Natural killer cell treated with Interleukin-12 subunit alpha and Interleukin-12 subunit beta and Interleukin-15 and Interleukin-18, amount 100 ng/mL, for 72 hours (primary cell): ENCODE results near the gene MAGI1. TPM values are rescaled to one million over a fixed set of nuclear protein-coding genes. Genes with fewer than 3 reads are reported as not detected.

Experiments
- ATAC-seq, 2 donors: fragments of 150-1000 bp; cut with Tn5 transposase in 1 of 2; sonication (Bioruptor Pico), chemical (Tn5 transposase) in 1 of 2; 2 replicates each; pipeline ENCODE4 v1.10.0; 2021
- DNase-seq: peaks from one replicate; pipeline ENCODE4 v3.0.0; 2022; ENCODE audit warnings: low spot score
- H3K27ac Mint-ChIP-seq, 2 donors: 1 replicate in 1 of 2; 2 replicates in 1 of 2; pipeline ENCODE4 v1.8.0; 2022; ENCODE audit warnings: mixed read lengths in 2 of 2, mild to moderate bottlenecking in 1 of 2, moderate library complexity in 1 of 2
- H3K27me3 Mint-ChIP-seq, 2 donors: 1 replicate in 1 of 2; 2 replicates in 1 of 2; pipeline ENCODE4 v1.8.0; 2022; ENCODE audit warnings: mixed read lengths in 2 of 2
- H3K36me3 Mint-ChIP-seq: one replicate; pipeline ENCODE4 v1.8.0; 2022; ENCODE audit warnings: mixed read lengths
- H3K4me1 Mint-ChIP-seq, 2 donors: 1 replicate in 1 of 2; 2 replicates in 1 of 2; pipeline ENCODE4 v1.8.0; 2022; ENCODE audit warnings: low read depth in 2 of 2, mixed read lengths in 2 of 2, mild to moderate bottlenecking in 1 of 2
- H3K4me3 Mint-ChIP-seq: one replicate; pipeline ENCODE4 v1.8.0; 2022; ENCODE audit warnings: mixed read lengths
- H3K9me3 Mint-ChIP-seq: 2 replicates; pipeline ENCODE4 v1.8.0; 2022; ENCODE audit warnings: mixed read lengths
- total RNA-seq, 2 donors: library from RNA; stranded (reverse); gene quantifications; one replicate each; pipeline ENCODE4 v1.2.3, GENCODE V29; 2022

Gene MAGI1
- total RNA-seq, 2 donors from 2014 or later: not detected

GRCh38 chr3:65883613-65884012 lies 155.1 kb downstream of the MAGI1 start:
- no peaks in the 10 kb centered on the region for H3K36me3 Mint-ChIP-seq
- H3K4me1 Mint-ChIP-seq: no peaks in the 10 kb centered on the region
- no peak overlapping the region for H3K4me3 Mint-ChIP-seq
- H3K9me3 Mint-ChIP-seq: peaks cover 3% of the 10 kb centered on the region
- ATAC-seq (no peak), DNase-seq (no peak)
- H3K27ac Mint-ChIP-seq: no peak overlapping the region
- no peaks in the 10 kb centered on the region for H3K27me3 Mint-ChIP-seq

- H3K4me1 Mint-ChIP-seq: no peaks in the 10 kb centered on the region
- ATAC-seq: no peak
These were observed 158.4 kb downstream of the MAGI1 start for GRCh38 chr3:65880350-65880749.

GRCh38 chr3:65879372-65879771 lies 159.3 kb downstream of the MAGI1 start:
- peaks cover 3% of the 10 kb centered on the region for H3K9me3 Mint-ChIP-seq
- no peak overlapping the region for H3K27ac Mint-ChIP-seq
- ATAC-seq: no peak
- no peaks in the 10 kb centered on the region for H3K36me3 Mint-ChIP-seq
- H3K4me3 Mint-ChIP-seq: no peak overlapping the region
- no peak for DNase-seq
- no peaks in the 10 kb centered on the region for H3K27me3 Mint-ChIP-seq
- no peaks in the 10 kb centered on the region for H3K4me1 Mint-ChIP-seq

More at GRCh38 chr3:65880350-65880749, 158.4 kb downstream of the MAGI1 start:
- no peaks in the 10 kb centered on the region for H3K27me3 Mint-ChIP-seq
- H3K4me3 Mint-ChIP-seq: no peak overlapping the region
- H3K36me3 Mint-ChIP-seq: no peaks in the 10 kb centered on the region
- DNase-seq: no peak
- peaks cover 3% of the 10 kb centered on the region for H3K9me3 Mint-ChIP-seq
- H3K27ac Mint-ChIP-seq: no peak overlapping the region

GRCh38 chr3:65878831-65879230 lies 159.9 kb downstream of the MAGI1 start:
- no peaks in the 10 kb centered on the region for H3K4me1 Mint-ChIP-seq
- no peak for DNase-seq
- no peak overlapping the region for H3K27ac Mint-ChIP-seq

GRCh38 chr3:65877160-65877559 lies 161.6 kb downstream of the MAGI1 start:
- Mint-ChIP-seq H3K9me3 (no peaks in the 10 kb centered on the region), H3K4me3 (no peak overlapping the region), H3K27ac (no peak overlapping the region), H3K36me3 (no peaks in the 10 kb centered on the region), H3K4me1 (no peaks in the 10 kb centered on the region), H3K27me3 (no peaks in the 10 kb centered on the region)
- DNase-seq (no peak), ATAC-seq (no peak)

More at GRCh38 chr3:65878831-65879230, 159.9 kb downstream of the MAGI1 start:
- ATAC-seq: no peak
- Mint-ChIP-seq H3K9me3 (peaks cover 3% of the 10 kb centered on the region), H3K4me3 (no peak overlapping the region), H3K36me3 (no peaks in the 10 kb centered on the region), H3K27me3 (no peaks in the 10 kb centered on the region)

GRCh38 chr3:65876028-65876420 lies 162.7 kb downstream of the MAGI1 start:
- no peak for ATAC-seq
- peaks cover 3% of the 10 kb centered on the region for H3K9me3 Mint-ChIP-seq

GRCh38 chr3:65875393-65876027 lies 163.2 kb downstream of the MAGI1 start:
- no peak for ATAC-seq
- DNase-seq: no peak
- no peak overlapping the region for H3K4me3 Mint-ChIP-seq
- H3K9me3 Mint-ChIP-seq: peaks cover 3% of the 10 kb centered on the region
- no peaks in the 10 kb centered on the region for H3K27me3 Mint-ChIP-seq
- no peak overlapping the region for H3K27ac Mint-ChIP-seq
- no peaks in the 10 kb centered on the region for H3K36me3 Mint-ChIP-seq
- H3K4me1 Mint-ChIP-seq: no peaks in the 10 kb centered on the region

More at GRCh38 chr3:65876028-65876420, 162.7 kb downstream of the MAGI1 start:
- no peaks in the 10 kb centered on the region for H3K4me1 Mint-ChIP-seq
- DNase-seq: no peak
- no peak overlapping the region for H3K4me3 Mint-ChIP-seq
- H3K27me3 Mint-ChIP-seq: no peaks in the 10 kb centered on the region
- no peak overlapping the region for H3K27ac Mint-ChIP-seq
- no peaks in the 10 kb centered on the region for H3K36me3 Mint-ChIP-seq

GRCh38 chr3:65873869-65874268 lies 164.8 kb downstream of the MAGI1 start:
- Mint-ChIP-seq H3K4me1 (no peaks in the 10 kb centered on the region), H3K27ac (no peak overlapping the region), H3K4me3 (no peak overlapping the region), H3K9me3 (peaks cover 3% of the 10 kb centered on the region), H3K36me3 (no peaks in the 10 kb centered on the region), H3K27me3 (no peaks in the 10 kb centered on the region)
- no peak for ATAC-seq
- no peak for DNase-seq

- Mint-ChIP-seq H3K4me1 (no peaks in the 10 kb centered on the region), H3K4me3 (no peak overlapping the region)
These were observed 165.7 kb downstream of the MAGI1 start for GRCh38 chr3:65873028-65873427.

GRCh38 chr3:65871305-65872141 lies 167.2 kb downstream of the MAGI1 start:
- H3K27me3 Mint-ChIP-seq: no peaks in the 10 kb centered on the region
- no peak overlapping the region for H3K4me3 Mint-ChIP-seq

More at GRCh38 chr3:65873028-65873427, 165.7 kb downstream of the MAGI1 start:
- H3K9me3 Mint-ChIP-seq: peaks cover 3% of the 10 kb centered on the region
- H3K36me3 Mint-ChIP-seq: no peaks in the 10 kb centered on the region
- H3K27me3 Mint-ChIP-seq: no peaks in the 10 kb centered on the region
- ATAC-seq: no peak
- no peak overlapping the region for H3K27ac Mint-ChIP-seq
- no peak for DNase-seq

GRCh38 chr3:65869798-65870197 lies 168.9 kb downstream of the MAGI1 start:
- Mint-ChIP-seq H3K27ac (no peak overlapping the region), H3K9me3 (peaks cover 3% of the 10 kb centered on the region), H3K27me3 (no peaks in the 10 kb centered on the region), H3K36me3 (no peaks in the 10 kb centered on the region), H3K4me3 (no peak overlapping the region), H3K4me1 (no peaks in the 10 kb centered on the region)
- ATAC-seq: no peak
- DNase-seq: no peak

More at GRCh38 chr3:65871305-65872141, 167.2 kb downstream of the MAGI1 start:
- H3K4me1 Mint-ChIP-seq: no peaks in the 10 kb centered on the region
- H3K9me3 Mint-ChIP-seq: peaks cover 3% of the 10 kb centered on the region
- H3K36me3 Mint-ChIP-seq: no peaks in the 10 kb centered on the region
- no peak overlapping the region for H3K27ac Mint-ChIP-seq
- DNase-seq: no peak
- ATAC-seq: no peak

GRCh38 chr3:65867463-65868210 lies 171.1 kb downstream of the MAGI1 start:
- ATAC-seq (no peak), DNase-seq (no peak)
- peaks cover 3% of the 10 kb centered on the region for H3K9me3 Mint-ChIP-seq
- no peaks in the 10 kb centered on the region for H3K36me3 Mint-ChIP-seq
- H3K4me1 Mint-ChIP-seq: no peaks in the 10 kb centered on the region
- H3K27ac Mint-ChIP-seq: no peak overlapping the region
- no peak overlapping the region for H3K4me3 Mint-ChIP-seq
- H3K27me3 Mint-ChIP-seq: no peaks in the 10 kb centered on the region

GRCh38 chr3:65864357-65864904 lies 174.3 kb downstream of the MAGI1 start:
- Mint-ChIP-seq H3K36me3 (no peaks in the 10 kb centered on the region), H3K27me3 (no peaks in the 10 kb centered on the region), H3K9me3 (no peaks in the 10 kb centered on the region), H3K4me1 (no peaks in the 10 kb centered on the region), H3K4me3 (no peak overlapping the region), H3K27ac (no peak overlapping the region)
- DNase-seq (no peak), ATAC-seq (no peak)
